ENCODE results near the gene DIAPH3.

DIAPH3 gene

DNA sequence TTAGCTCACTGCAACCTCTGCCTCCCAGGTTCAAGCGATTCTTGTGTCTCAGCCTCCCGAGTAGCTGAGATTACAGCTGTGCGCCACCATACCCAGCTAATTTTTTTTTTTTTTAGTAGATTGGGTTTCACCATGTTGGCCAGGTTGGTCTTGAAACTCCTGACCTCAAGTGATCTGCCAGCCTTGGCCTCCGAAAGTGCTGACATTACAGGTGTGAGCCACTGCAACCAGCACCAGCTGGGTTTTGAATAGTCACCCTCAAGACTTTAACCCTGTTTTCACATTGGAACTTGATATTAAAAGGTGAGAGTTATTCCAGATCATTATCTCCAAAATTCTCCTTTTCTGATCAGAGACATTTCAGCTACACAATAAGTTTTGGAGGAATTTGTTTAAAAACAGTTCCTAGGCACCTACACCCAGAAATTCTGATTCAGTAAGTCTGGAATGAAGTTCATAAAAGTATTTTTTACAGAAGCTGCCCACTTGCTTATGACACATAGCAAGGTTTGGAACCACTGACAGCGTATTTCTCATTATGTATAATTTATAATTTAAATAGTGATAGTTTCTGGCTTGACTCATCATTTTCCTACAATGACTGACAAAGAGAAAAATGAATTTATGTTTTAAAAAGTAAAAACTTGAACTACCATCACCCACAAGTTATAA lies 417.3 kb downstream of the DIAPH3 start:
- no peak for DNase-seq (ENCODE audit: extremely low spot score)
- CTCF ChIA-PET, result interaction anchor here (0.8 to 1.8 kb wide), 4 partner anchors 8 to 97 kb away, joined by 3 to 6 read pairs (median 4); no protein-coding TSS in a partner anchor
- POLR2A ChIA-PET, result no interaction called here
- TF ChIP-seq, protein P1, sequence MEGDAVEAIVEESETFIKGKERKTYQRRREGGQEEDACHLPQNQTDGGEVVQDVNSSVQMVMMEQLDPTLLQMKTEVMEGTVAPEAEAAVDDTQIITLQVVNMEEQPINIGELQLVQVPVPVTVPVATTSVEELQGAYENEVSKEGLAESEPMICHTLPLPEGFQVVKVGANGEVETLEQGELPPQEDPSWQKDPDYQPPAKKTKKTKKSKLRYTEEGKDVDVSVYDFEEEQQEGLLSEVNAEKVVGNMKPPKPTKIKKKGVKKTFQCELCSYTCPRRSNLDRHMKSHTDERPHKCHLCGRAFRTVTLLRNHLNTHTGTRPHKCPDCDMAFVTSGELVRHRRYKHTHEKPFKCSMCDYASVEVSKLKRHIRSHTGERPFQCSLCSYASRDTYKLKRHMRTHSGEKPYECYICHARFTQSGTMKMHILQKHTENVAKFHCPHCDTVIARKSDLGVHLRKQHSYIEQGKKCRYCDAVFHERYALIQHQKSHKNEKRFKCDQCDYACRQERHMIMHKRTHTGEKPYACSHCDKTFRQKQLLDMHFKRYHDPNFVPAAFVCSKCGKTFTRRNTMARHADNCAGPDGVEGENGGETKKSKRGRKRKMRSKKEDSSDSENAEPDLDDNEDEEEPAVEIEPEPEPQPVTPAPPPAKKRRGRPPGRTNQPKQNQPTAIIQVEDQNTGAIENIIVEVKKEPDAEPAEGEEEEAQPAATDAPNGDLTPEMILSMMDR (IDR thresholded peaks at IDR 0.05; ENCODE audit: control extremely low read depth, extremely low read depth, low read depth, missing control alignments), result no peak

DNA sequence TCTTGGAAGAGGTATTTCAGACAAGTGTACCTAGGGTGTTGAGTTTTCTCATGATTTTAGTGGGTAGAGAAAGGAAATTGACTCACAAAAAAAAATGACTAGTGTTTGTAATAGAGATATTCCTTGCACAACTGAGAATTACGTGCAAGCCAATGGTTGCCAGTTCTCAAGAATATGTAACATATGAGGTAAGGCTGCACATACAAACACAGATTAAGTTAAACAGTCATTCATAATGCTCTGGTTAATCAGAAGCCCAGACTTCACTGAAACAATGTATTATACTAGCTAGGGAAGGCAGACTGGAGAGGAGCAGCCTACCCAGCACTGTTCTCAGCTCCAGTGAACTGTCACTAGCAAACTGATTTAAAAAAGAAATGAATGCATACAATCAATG lies 418.3 kb downstream of the DIAPH3 start:
- ChIA-PET POLR2A (no interaction called here), CTCF (interaction anchor here (0.8 to 1.8 kb wide), 3 partner anchors 9 to 98 kb away, joined by 3 to 6 read pairs (median 4); no protein-coding TSS in a partner anchor)
- DNase-seq (ENCODE audit: extremely low spot score), result no peak
- TF ChIP-seq, protein P1 (IDR thresholded peaks at IDR 0.05; ENCODE audit: control extremely low read depth, extremely low read depth, low read depth, missing control alignments), result no peak

DNA sequence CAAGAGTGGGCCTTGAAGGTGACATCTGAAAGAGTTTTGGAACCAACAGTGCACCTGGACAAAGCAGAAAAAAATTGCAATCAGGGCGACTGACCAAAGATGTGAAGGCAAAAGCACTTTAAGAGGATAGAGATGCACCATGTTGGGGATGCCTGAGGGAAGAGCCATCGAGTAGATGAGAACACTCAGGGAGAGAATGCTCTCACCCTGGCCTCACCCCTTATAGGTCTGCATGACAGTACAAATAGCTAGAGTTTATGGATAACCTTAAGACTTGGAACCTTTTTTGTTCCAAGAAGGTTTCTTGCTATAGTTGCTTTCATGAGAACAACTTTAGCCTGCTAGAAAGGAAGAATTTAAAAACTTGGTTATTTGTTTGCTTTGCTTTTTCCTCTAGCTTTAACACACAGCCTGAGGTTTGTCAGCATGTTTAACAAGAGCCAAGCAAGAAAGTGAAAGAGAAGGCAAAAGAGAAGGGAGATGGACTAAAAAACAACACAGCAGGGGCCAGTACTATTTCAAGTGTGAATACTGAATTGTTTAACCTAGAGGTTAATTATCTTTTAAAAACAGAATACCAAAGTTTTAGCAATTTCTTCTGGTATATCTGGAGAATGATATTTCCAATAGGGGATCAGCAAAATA lies 418.9 kb downstream of the DIAPH3 start:
- DNase-seq (ENCODE audit: extremely low spot score), result no peak
- POLR2A ChIA-PET, result no interaction called here
- CTCF ChIA-PET, result interaction anchor here (1.8 kb wide), 2 partner anchors 9 to 11 kb away, joined by 4 to 6 read pairs; no protein-coding TSS in a partner anchor

DNA sequence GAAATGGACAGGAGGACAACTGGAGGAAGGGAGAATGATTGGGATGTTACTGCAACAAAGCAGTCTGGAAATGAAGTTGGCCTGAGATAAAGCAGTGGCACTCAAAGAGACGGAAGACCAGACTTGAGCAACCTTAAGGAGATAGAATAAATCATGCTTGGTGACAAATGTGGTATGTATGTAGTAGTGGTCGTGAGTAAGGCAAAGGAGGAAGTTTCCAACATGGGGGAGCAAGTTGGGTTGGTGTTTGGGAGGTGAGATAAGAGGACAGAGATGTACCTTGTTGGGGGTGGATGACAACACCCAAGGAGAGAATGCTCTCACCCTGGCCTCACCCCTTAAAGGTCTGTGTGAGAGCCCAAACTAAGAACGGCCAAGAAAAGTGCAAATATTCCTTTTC lies 420.5 kb downstream of the DIAPH3 start:
- POLR2A ChIA-PET, result no interaction called here
- CTCF ChIA-PET, result no interaction called here
- TF ChIP-seq, protein P1 (IDR thresholded peaks at IDR 0.05; ENCODE audit: control extremely low read depth, extremely low read depth, low read depth, missing control alignments), result no peak
- DNase-seq (ENCODE audit: extremely low spot score), result no peak

More for the DNA sequence above, 418.9 kb downstream of the DIAPH3 start:
- TF ChIP-seq, protein P1 (IDR thresholded peaks at IDR 0.05; ENCODE audit: control extremely low read depth, extremely low read depth, low read depth, missing control alignments), result no peak

DNA sequence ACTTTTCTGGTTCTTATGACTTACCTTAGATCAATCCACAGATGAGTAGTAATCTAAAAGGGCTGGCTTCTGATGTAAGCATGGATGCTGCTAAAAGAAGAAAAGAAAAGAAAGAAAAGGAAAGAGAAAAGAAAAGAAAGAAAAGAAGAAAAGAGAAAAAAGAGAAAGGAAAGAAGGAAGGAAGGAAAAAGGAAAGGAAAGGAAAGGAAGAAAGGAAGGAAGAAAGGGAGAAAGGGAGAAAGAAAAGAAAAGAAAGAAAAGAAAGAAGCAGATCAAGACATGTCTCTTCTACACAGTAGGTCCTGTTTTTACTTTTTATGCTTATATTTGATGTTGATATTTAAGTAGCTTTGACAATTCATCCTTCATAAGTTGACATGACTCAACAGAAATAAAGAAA lies 421.3 kb downstream of the DIAPH3 start:
- no peak for DNase-seq (ENCODE audit: extremely low spot score)
- CTCF ChIA-PET, result no interaction called here
- TF ChIP-seq, protein P1 (IDR thresholded peaks at IDR 0.05; ENCODE audit: control extremely low read depth, extremely low read depth, low read depth, missing control alignments), result no peak
- POLR2A ChIA-PET, result no interaction called here

DNA sequence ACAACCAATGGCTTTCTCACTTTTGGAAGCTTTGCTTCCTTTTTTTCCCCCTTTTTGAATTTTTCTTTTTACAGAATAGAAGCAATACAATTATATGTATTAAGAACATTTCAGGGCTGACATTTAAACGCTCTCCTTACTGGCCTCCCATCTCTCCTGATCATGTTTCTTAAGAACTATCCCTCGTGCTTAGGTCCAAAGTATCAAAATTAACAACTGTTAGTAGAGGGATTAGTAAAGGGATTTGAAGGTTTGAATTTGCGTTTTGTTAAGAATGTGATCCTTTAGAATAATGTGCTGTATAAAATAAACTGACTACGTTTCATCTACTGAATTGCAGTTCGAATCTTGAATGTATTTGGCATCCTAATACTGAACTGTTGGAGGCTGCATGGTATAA lies 424.8 kb downstream of the DIAPH3 start:
- ChIA-PET CTCF (interaction anchor here (1.0 to 2.4 kb wide), 3 partner anchors 14 to 58 kb away, joined by 3 to 6 read pairs (median 3); no protein-coding TSS in a partner anchor), POLR2A (no interaction called here)
- TF ChIP-seq, protein P1 (IDR thresholded peaks at IDR 0.05; ENCODE audit: control extremely low read depth, extremely low read depth, low read depth, missing control alignments), result no peak
- no peak for DNase-seq (ENCODE audit: extremely low spot score)

All from GM10248 (cell line).